LNCAP (cell line): ENCODE measurements around the gene DEFB108B.
"Not testable (repeated sequence)": the region's sequence is repeated elsewhere in the genome, so short reads cannot be mapped to it uniquely, and the experiment has no call there.

Experiments used
- TF ChIP-seq, protein P1 (sequence below): fragments of 450-650 bp; IDR thresholded peaks from 2 replicates; pipeline ENCODE4 v1.5.1; 2017; ENCODE audit warnings: mild to moderate bottlenecking

DEFB108B gene

DNA sequence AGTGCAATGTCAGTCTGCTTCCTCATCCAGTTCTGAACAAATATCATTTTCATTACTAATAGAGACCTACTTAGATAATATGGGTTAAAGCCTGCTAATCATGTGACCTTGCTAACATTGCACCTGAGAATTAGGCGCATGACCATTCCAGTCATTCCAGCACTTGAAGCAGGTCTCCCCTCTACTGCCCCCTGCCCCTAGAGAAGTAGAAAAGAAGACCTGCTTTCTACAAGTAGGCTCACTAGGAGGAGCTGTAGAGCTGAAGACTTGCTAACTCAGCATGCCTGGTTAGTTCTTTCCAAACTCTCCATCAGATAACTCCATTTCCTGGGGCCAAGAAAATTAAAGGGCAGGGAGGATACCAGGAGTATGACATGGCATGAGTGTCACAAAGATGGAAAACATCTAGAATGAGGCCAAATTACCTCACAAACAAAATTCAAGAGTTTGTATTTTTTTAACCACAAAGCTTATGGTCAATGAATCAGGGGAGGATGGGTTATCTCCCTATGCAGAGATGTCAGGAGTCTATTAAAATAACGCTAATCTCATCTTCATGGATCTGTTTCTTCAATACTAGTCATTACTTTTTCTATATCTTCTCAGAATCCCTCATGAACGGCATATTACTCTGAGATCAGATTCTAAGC, 31.1 kb downstream of the DEFB108B start:
- TF ChIP-seq, protein P1, sequence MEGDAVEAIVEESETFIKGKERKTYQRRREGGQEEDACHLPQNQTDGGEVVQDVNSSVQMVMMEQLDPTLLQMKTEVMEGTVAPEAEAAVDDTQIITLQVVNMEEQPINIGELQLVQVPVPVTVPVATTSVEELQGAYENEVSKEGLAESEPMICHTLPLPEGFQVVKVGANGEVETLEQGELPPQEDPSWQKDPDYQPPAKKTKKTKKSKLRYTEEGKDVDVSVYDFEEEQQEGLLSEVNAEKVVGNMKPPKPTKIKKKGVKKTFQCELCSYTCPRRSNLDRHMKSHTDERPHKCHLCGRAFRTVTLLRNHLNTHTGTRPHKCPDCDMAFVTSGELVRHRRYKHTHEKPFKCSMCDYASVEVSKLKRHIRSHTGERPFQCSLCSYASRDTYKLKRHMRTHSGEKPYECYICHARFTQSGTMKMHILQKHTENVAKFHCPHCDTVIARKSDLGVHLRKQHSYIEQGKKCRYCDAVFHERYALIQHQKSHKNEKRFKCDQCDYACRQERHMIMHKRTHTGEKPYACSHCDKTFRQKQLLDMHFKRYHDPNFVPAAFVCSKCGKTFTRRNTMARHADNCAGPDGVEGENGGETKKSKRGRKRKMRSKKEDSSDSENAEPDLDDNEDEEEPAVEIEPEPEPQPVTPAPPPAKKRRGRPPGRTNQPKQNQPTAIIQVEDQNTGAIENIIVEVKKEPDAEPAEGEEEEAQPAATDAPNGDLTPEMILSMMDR, result peak; percentile 85

DNA sequence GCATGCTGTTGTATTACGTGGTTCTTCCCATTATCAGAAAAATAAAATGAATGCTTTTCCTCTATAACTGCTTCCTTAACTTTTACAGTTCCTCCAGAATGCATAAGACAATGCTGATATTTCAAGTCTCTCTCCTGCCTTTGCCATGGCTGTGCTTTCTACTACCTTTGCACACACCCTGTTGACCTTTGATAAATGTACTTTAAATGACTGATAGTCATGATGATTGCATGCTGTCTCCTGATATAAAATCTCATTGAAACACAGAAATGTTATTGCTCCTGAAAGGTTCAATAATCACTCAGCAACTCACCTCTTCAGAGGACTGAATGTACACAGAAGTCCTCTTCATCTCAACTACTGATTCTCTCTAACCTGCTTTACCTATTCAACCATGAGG, 45.1 kb downstream of the DEFB108B start, which contains the start of gene DEFB131B:
TSS of gene DEFB131B (plus strand) at position 395 of the 400 bp plus-strand sequence. CDS start at position 395, 0 bp downstream.
- TF ChIP-seq, protein P1, result not testable (repeated sequence)
